GM19328 (cell line): ENCODE data around the gene SLC49A3.
"Not testable (repeated sequence)": the region's sequence is repeated elsewhere in the genome, so short reads cannot be mapped to it uniquely, and the experiment has no call there.

Source experiments
- ATAC-seq: cut with Tn5 transposase; IDR thresholded peaks from one replicate; pipeline ENCODE4 v1.9.1; 2021; ENCODE audit warnings: mild to moderate bottlenecking, moderate library complexity; ENCODE audit not compliant: unreplicated experiment

The SLC49A3 gene

GRCh38 chr4:703336-704197, 14.6 kb upstream of the SLC49A3 start:
- no peak for ATAC-seq

GRCh38 chr4:702618-703048, 13.7 kb upstream of the SLC49A3 start:
- no peak for ATAC-seq

GRCh38 chr4:700587-701264, 11.8 kb upstream of the SLC49A3 start:
- no peak for ATAC-seq

- ATAC-seq, result no peak
Observed at GRCh38 chr4:699816-700580, 11.0 kb upstream of the SLC49A3 start.

GRCh38 chr4:694341-694940, 5.5 kb upstream of the SLC49A3 start:
- not testable (repeated sequence) for ATAC-seq

- ATAC-seq, result no peak
Observed at GRCh38 chr4:692771-693554, 4.0 kb upstream of the SLC49A3 start.

GRCh38 chr4:689723-690122, 772 bp upstream of the SLC49A3 start:
- no peak for ATAC-seq

- ATAC-seq, result no peak
Observed at GRCh38 chr4:687971-688853, 739 bp downstream of the SLC49A3 start.

- no peak for ATAC-seq
Observed at GRCh38 chr4:687048-687970, 1.6 kb downstream of the SLC49A3 start.

GRCh38 chr4:686413-687040, 2.4 kb downstream of the SLC49A3 start:
- no peak for ATAC-seq

- no peak for ATAC-seq
Observed at GRCh38 chr4:685679-686412, 3.1 kb downstream of the SLC49A3 start.

GRCh38 chr4:684623-685327, 4.2 kb downstream of the SLC49A3 start:
- ATAC-seq, result no peak

- no peak for ATAC-seq
Observed at GRCh38 chr4:683982-684622, 4.8 kb downstream of the SLC49A3 start.

GRCh38 chr4:683247-683897, 5.6 kb downstream of the SLC49A3 start:
- ATAC-seq, result no peak

- no peak for ATAC-seq
Observed at GRCh38 chr4:682490-683172, 6.3 kb downstream of the SLC49A3 start.
